ENCODE data around the gene MSANTD2. TPM values are rescaled to one million over a fixed set of nuclear protein-coding genes. Genes with fewer than 3 reads are reported as not detected.

Gene MSANTD2
- total and polyA plus RNA-seq, 7 experiments from 2014 or later = 3.8 to 29.5 (median 12.1) TPM

DNA sequence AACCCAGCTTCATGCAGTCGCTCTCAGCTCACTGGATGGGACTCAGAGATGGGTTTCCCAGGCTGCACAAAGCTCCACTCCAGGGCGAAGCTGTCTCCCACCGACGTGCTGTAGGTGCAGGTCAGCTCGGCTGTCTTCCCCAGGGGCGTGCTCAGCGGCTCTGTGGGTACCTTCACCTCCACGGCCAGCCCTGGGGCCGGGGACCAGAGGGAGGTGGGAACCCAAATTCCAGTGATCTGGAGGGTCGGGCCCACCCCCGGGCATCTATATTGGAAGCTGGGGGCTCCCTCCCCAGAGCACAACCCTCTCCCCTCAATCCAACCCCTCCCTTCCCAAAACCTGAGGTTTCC lies 48.8 kb downstream of the MSANTD2 start:
- Mint-ChIP-seq H3K4me1 (peaks cover 0 to 31% (median 13%) of the 10 kb centered on the region in 7 donors), H3K27me3 (peaks cover under 1 to 8% (median 6%) of the 10 kb centered on the region in 5 donors), H3K36me3 (no peaks in the 10 kb centered on the region), H3K4me3 (peak overlapping the region in 5 of 10 donors; percentile 21 to 47 (median 29)), H3K9me3 (peaks cover 0 to 2% (median 0%) of the 10 kb centered on the region in 11 donors), H3K27ac (peak overlapping the region in 4 of 9 donors; percentile 25 to 76 (median 64))
- Histone ChIP-seq H3K27me3 (ENCODE audit: control insufficient read depth in 2 of 2, insufficient read depth in 2 of 2, low read length in 2 of 2) (no peaks in the 10 kb centered on the region), H3K9me3 (ENCODE audit: control insufficient read depth in 2 of 3, low read length in 3 of 3) (no peaks in the 10 kb centered on the region), H3K36me3 (ENCODE audit: control insufficient read depth in 2 of 3, insufficient read depth in 3 of 3, low read length in 3 of 3) (peaks cover 0 to 4% (median 0%) of the 10 kb centered on the region in 3 experiments), H3K27ac (ENCODE audit: low read depth, low read length) (peak overlapping the region; percentile 39), H3K4me1 (ENCODE audit: control insufficient read depth in 2 of 2, insufficient read depth in 2 of 2, low read length in 2 of 2) (peaks cover 0 to 3% of the 10 kb centered on the region in 2 donors), H3K4me3 (ENCODE audit: low read length) (no peak overlapping the region)
- ATAC-seq (no peak), DNase-seq (no peak)
- intact Hi-C loops (cut with micrococcal nuclease) = no loop called here
- POLR2A ChIA-PET = interaction anchor here (0.9 to 8.7 kb wide), 3 partner anchors 9 to 203 kb away, joined by 3 to 112 read pairs (median 9); partner anchors contain the start of genes CCDC15, SIAE and SPA17
- CTCF ChIA-PET = interaction anchor here (0.7 to 1.2 kb wide), 3 partner anchors 8 to 120 kb away, joined by 3 to 4 read pairs (median 4); no protein-coding TSS in a partner anchor

DNA sequence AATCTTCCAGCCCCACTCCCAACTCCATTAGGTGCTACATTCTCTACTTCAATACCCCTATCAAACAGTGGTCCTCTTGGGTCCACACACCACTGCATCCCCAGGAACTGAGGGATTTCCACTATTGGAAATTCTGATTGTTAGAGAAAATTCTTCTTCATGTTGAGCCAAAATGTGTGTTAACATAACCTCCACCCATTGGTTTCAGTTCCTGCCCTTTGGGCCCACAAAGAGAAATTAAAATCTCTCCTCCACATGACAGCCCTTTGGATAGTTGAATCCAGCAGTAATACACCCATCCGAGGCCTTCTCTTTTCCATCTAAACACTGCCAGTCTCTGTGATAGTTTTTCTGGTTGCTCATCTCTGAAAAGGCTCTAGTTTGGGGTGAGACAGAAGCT lies 50.3 kb downstream of the MSANTD2 start:
- Mint-ChIP-seq H3K4me3 (no peak overlapping the region), H3K4me1 (peaks cover 0 to 35% (median 19%) of the 10 kb centered on the region in 7 donors), H3K27ac (peak overlapping the region in 4 of 9 donors; percentile 25 to 61 (median 50)), H3K9me3 (peaks cover 0 to 2% (median 0%) of the 10 kb centered on the region in 11 donors), H3K36me3 (no peaks in the 10 kb centered on the region), H3K27me3 (peaks cover 0 to 5% (median 0%) of the 10 kb centered on the region in 5 donors)
- ChIA-PET POLR2A (interaction anchor here (1.9 to 8.7 kb wide), 3 partner anchors 8 to 78 kb away, joined by 7 to 112 read pairs (median 42); partner anchors contain the start of genes NRGN, SIAE and SPA17), CTCF (interaction anchor here (2.0 kb wide), 1 partner anchor 80 kb away, joined by 7 read pairs; no protein-coding TSS in a partner anchor)
- ATAC-seq (no peak), DNase-seq (no peak)
- Histone ChIP-seq H3K9me3 (ENCODE audit: control insufficient read depth in 2 of 3, low read length in 3 of 3) (no peaks in the 10 kb centered on the region), H3K4me1 (ENCODE audit: control insufficient read depth in 2 of 2, insufficient read depth in 2 of 2, low read length in 2 of 2) (peaks cover 0 to 3% of the 10 kb centered on the region in 2 donors), H3K27ac (ENCODE audit: low read depth, low read length) (no peak overlapping the region), H3K4me3 (ENCODE audit: low read length) (no peak overlapping the region), H3K36me3 (ENCODE audit: control insufficient read depth in 2 of 3, insufficient read depth in 3 of 3, low read length in 3 of 3) (peaks cover 0 to 6% (median 0%) of the 10 kb centered on the region in 3 experiments), H3K27me3 (ENCODE audit: control insufficient read depth in 2 of 2, insufficient read depth in 2 of 2, low read length in 2 of 2) (no peaks in the 10 kb centered on the region)
- intact Hi-C loops (cut with micrococcal nuclease) = loop anchor here (5.0 to 10.0 kb wide), 7 partner anchors 202 to 1675 kb away; partner anchors contain the start of genes TMEM218 (in 2 of the 2), CCDC15 (in 1 of the 2), EI24 (in 1 of the 2) and FAM118B (in 1 of the 2)

DNA sequence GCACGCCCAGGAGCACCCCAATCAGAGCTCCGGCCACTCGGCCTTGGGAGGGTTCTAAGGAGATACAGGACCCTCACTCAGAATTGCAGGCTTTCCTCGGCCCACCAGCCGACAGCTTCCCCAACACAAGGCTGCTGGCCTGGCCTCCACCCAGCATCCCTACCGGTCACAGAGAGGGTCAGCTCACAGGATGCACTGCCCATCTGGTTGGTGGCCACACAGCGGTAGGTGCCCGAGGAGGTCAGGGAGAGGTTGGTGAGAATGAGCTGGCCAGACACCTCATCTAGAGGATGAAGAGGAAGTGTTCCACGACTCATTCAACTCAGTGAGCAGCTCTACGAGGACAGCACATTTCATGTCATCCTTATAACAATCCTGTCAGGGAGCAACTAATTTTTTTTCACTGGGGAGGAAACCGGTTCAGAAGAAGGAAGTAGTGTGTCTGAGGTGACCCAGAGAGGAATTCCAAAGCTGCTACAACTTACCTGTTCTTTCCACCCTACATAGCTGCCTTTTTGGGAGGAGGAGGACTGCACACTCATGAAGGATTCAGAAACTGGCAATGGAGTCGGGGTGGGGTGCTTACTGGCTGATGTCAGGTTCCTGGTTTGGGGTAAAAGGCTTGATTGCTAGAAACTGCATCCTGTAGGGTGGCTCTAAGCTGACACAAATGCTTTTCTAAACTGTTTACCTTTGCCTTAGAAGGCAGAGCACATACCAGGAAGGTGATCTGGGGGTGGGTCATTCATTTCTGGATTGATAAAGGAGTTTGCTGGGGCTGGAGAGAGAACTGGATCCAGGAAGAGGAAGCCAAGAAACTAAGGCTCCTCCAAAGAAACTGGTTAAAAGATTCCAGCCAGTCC lies 51.5 kb downstream of the MSANTD2 start:
- no peaks in the 10 kb centered on the region for H3K36me3 Mint-ChIP-seq
- POLR2A ChIA-PET = interaction anchor here (0.7 to 8.7 kb wide), 6 partner anchors 8 to 77 kb away, joined by 3 to 112 read pairs (median 9); partner anchors contain the start of genes NRGN, SIAE and SPA17
- H3K9me3 Mint-ChIP-seq = peaks cover 0 to 2% (median 0%) of the 10 kb centered on the region in 11 donors
- H3K4me1 Mint-ChIP-seq = peaks cover 4 to 37% (median 19%) of the 10 kb centered on the region in 7 donors
- ATAC-seq (no peak), DNase-seq (no peak)
- Histone ChIP-seq H3K9me3 (ENCODE audit: control insufficient read depth in 2 of 3, low read length in 3 of 3) (no peaks in the 10 kb centered on the region), H3K4me3 (ENCODE audit: low read length) (no peak overlapping the region), H3K4me1 (ENCODE audit: control insufficient read depth in 2 of 2, insufficient read depth in 2 of 2, low read length in 2 of 2) (peaks cover 0 to 3% of the 10 kb centered on the region in 2 donors), H3K27me3 (ENCODE audit: control insufficient read depth in 2 of 2, insufficient read depth in 2 of 2, low read length in 2 of 2) (no peaks in the 10 kb centered on the region), H3K27ac (ENCODE audit: low read depth, low read length) (no peak overlapping the region), H3K36me3 (ENCODE audit: control insufficient read depth in 2 of 3, insufficient read depth in 3 of 3, low read length in 3 of 3) (peaks cover 0 to 6% (median 0%) of the 10 kb centered on the region in 3 experiments)
- peaks cover 0 to 11% (median 0%) of the 10 kb centered on the region in 5 donors for H3K27me3 Mint-ChIP-seq
- peak overlapping the region in 6 of 9 donors; percentile 11 to 95 (median 64) for H3K27ac Mint-ChIP-seq
- H3K4me3 Mint-ChIP-seq = peak overlapping the region in 5 of 10 donors; percentile 14 to 68 (median 54)
- CTCF ChIA-PET = interaction anchor here (0.6 to 3.5 kb wide), 4 partner anchors 8 to 79 kb away, joined by 3 to 34 read pairs (median 15); no protein-coding TSS in a partner anchor
- intact Hi-C loops (cut with micrococcal nuclease) = loop anchor here (5.0 to 10.0 kb wide), 7 partner anchors 204 to 1674 kb away; partner anchors contain the start of genes TMEM218 (in 2 of the 2), CCDC15 (in 1 of the 2), EI24 (in 1 of the 2) and FAM118B (in 1 of the 2)

DNA sequence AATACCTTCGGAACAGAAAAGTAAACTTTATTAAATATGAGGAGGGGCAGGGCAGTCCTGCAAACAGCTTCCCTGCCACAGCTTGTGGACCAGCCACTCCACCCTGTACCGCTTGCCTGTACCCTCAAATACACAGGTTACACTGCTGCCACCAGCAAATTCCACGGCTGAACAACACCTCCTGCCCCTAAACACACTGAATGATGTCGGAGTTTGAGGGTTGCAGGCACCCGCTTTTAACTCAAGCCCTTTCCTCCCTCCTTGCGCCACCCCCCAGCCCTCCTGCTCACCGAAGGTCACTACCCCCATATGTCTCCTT lies 52.1 kb downstream of the MSANTD2 start:
- no peaks in the 10 kb centered on the region for H3K36me3 Mint-ChIP-seq
- DNase-seq = no peak
- H3K27ac Mint-ChIP-seq = peak overlapping the region in 5 of 9 donors; percentile 11 to 95 (median 51)
- Histone ChIP-seq H3K4me3 (ENCODE audit: low read length) (no peak overlapping the region), H3K27me3 (ENCODE audit: control insufficient read depth in 2 of 2, insufficient read depth in 2 of 2, low read length in 2 of 2) (no peaks in the 10 kb centered on the region), H3K27ac (ENCODE audit: low read depth, low read length) (no peak overlapping the region), H3K4me1 (ENCODE audit: control insufficient read depth in 2 of 2, insufficient read depth in 2 of 2, low read length in 2 of 2) (peaks cover 0 to 3% of the 10 kb centered on the region in 2 donors), H3K9me3 (ENCODE audit: control insufficient read depth in 2 of 3, low read length in 3 of 3) (no peaks in the 10 kb centered on the region), H3K36me3 (ENCODE audit: control insufficient read depth in 2 of 3, insufficient read depth in 3 of 3, low read length in 3 of 3) (peaks cover 0 to 6% (median 0%) of the 10 kb centered on the region in 3 experiments)
- ATAC-seq = no peak
- intact Hi-C loops (cut with micrococcal nuclease) = loop anchor here (5.0 to 10.0 kb wide), 7 partner anchors 204 to 1673 kb away; partner anchors contain the start of genes TMEM218 (in 2 of the 2), CCDC15 (in 1 of the 2), EI24 (in 1 of the 2) and FAM118B (in 1 of the 2)
- H3K4me3 Mint-ChIP-seq = peak overlapping the region in 8 of 10 donors; percentile 27 to 99 (median 56)
- CTCF ChIA-PET = interaction anchor here (2.4 to 3.5 kb wide), 3 partner anchors 9 to 78 kb away, joined by 23 to 38 read pairs (median 34); partner anchors contain the start of gene ESAM
- peaks cover 0 to 2% (median 0%) of the 10 kb centered on the region in 11 donors for H3K9me3 Mint-ChIP-seq
- H3K4me1 Mint-ChIP-seq = peaks cover 4 to 37% (median 19%) of the 10 kb centered on the region in 7 donors
- POLR2A ChIA-PET = interaction anchor here (1.1 to 8.7 kb wide), 5 partner anchors 9 to 88 kb away, joined by 3 to 112 read pairs (median 11); partner anchors contain the start of genes SIAE and SPA17
- H3K27me3 Mint-ChIP-seq = peaks cover 0 to 15% (median 0%) of the 10 kb centered on the region in 5 donors

DNA sequence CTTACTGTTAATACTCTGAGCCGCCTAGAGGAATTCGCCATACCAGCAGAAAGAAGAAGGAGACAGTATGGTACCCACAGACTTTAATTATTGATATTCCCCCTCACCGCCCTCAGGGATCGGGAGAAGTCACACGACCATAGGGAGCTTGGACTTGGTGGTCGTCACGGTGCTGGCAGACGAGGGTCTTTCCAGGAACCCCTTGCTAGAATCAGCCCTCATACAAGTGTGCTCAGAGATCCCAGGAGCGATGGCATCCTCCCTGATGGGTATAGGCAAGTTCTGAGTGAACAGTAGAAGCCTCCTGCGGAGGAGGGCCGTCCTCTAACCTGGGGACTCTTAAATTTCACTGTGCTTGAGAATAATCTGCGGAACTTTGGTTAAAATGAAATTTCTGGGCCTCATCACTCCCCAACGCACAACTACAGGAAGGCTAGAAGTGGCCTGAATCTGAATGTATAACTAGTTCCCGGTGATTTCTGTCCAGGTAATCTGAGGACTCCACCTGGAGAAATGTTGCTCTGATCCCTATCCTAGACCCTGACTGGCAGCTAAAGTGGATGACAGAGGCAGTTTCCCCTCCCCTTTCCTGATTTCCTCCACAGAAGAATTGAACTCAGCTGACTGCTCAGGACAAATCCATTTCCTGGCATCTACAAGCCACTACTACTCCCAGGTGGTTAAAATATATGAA lies 52.7 kb downstream of the MSANTD2 start:
- H3K9me3 Mint-ChIP-seq = peaks cover 0 to 2% (median 0%) of the 10 kb centered on the region in 11 donors
- peak overlapping the region in 9 of 10 donors; percentile 91 to 100 (median 97) for H3K4me3 Mint-ChIP-seq
- CTCF ChIA-PET = interaction anchor here (1.2 to 3.5 kb wide), 7 partner anchors 10 to 91 kb away, joined by 4 to 38 read pairs (median 8); partner anchors contain the start of genes ESAM and MSANTD2
- intact Hi-C loops (cut with micrococcal nuclease) = loop anchor here (1.0 to 10.0 kb wide), 13 partner anchors 8 to 1673 kb away; partner anchors contain the start of genes CCDC15 (in 2 of the 2), NRGN (in 2 of the 2), TBRG1 (in 2 of the 2) and TMEM218 (in 2 of the 2)
- Histone ChIP-seq H3K27me3 (ENCODE audit: control insufficient read depth in 2 of 2, insufficient read depth in 2 of 2, low read length in 2 of 2) (no peaks in the 10 kb centered on the region), H3K27ac (ENCODE audit: low read depth, low read length) (no peak overlapping the region), H3K9me3 (ENCODE audit: control insufficient read depth in 2 of 3, low read length in 3 of 3) (no peaks in the 10 kb centered on the region), H3K4me3 (ENCODE audit: low read length) (peak overlapping the region; percentile 99), H3K4me1 (ENCODE audit: control insufficient read depth in 2 of 2, insufficient read depth in 2 of 2, low read length in 2 of 2) (peaks cover 0 to 3% of the 10 kb centered on the region in 2 donors), H3K36me3 (ENCODE audit: control insufficient read depth in 2 of 3, insufficient read depth in 3 of 3, low read length in 3 of 3) (peaks cover 0 to 6% (median 0%) of the 10 kb centered on the region in 3 experiments)
- POLR2A ChIA-PET = interaction anchor here (1.0 to 8.7 kb wide), 15 partner anchors 10 to 124 kb away, joined by 3 to 112 read pairs (median 6); partner anchors contain the start of genes ESAM, MSANTD2, SIAE and SPA17
- no peaks in the 10 kb centered on the region for H3K36me3 Mint-ChIP-seq
- peaks cover 4 to 37% (median 19%) of the 10 kb centered on the region in 7 donors for H3K4me1 Mint-ChIP-seq
- peak overlapping the region in 8 of 9 donors; percentile 61 to 96 (median 94) for H3K27ac Mint-ChIP-seq
- DNase-seq (no peak), ATAC-seq (no peak)
- peaks cover 0 to 16% (median 0%) of the 10 kb centered on the region in 5 donors for H3K27me3 Mint-ChIP-seq
